ENCODE data around the gene PSMB11. TPM values are rescaled to one million over a fixed set of nuclear protein-coding genes. Genes with fewer than 3 reads are reported as not detected.

Gene PSMB11
- total RNA-seq, 1 experiment from 2014 or later: not detected

- no peaks in the 10 kb centered on the region for H4K20me1 ChIP-seq (ENCODE audit: insufficient read depth)
- H3K27me3 ChIP-seq (ENCODE audit: insufficient read depth, low read length): no peaks in the 10 kb centered on the region
- H3K4me3 ChIP-seq (replicated peaks in 1 of 2; ENCODE audit: low read depth in 1 of 2, low read length in 2 of 2): no peak overlapping the region
- H3K9me2 ChIP-seq (ENCODE audit: insufficient read depth): no peaks in the 10 kb centered on the region
- ChIA-PET CTCF (interaction anchor here (1.0 kb wide), 1 partner anchor 36 kb away, joined by 3 read pairs; no protein-coding TSS in a partner anchor), RAD21 (ENCODE audit: low non-redundant PET in 1 of 2, low total read pairs in 2 of 2, uncharacterized antibody in 2 of 2, unreplicated experiment in 2 of 2) (no interaction called here), POLR2A (no interaction called here)
- ATAC-seq (no peak), DNase-seq (ENCODE audit: low read depth, low spot score) (no peak)
- peaks cover 0 to 12% of the 10 kb centered on the region in 2 experiments; a peak in 2 of 4 replicates for H3K36me3 ChIP-seq (ENCODE audit: control insufficient read depth in 1 of 2, insufficient read depth in 2 of 2, low read length in 2 of 2)
- no peaks in the 10 kb centered on the region for H3K79me2 ChIP-seq (ENCODE audit: insufficient read depth, low read length)
- no peak for TF ChIP-seq EGR1 (IDR thresholded peaks at IDR 0.05; ENCODE audit: low read depth)
- TF ChIP-seq CTCF (IDR thresholded peaks at IDR 0.05 in 2 of 3, conservative IDR thresholded peaks at IDR 0.05 in 1 of 3; ENCODE audit: borderline replicate concordance in 1 of 3, insufficient read depth in 1 of 3, low read depth in 2 of 3, low read length in 2 of 3): no peak
- no peak for TF ChIP-seq CBX3 (IDR thresholded peaks at IDR 0.05; ENCODE audit: low read depth)
- TF ChIP-seq POLR2AphosphoS5 (IDR thresholded peaks at IDR 0.05; ENCODE audit: low read depth, low read length): no peak
- no peak for TF ChIP-seq SIN3A (IDR thresholded peaks at IDR 0.05; ENCODE audit: low read depth)
- H3K9ac ChIP-seq (ENCODE audit: low read length): no peak overlapping the region
- intact Hi-C loops (cut with micrococcal nuclease): no loop called here
- H2AFZ ChIP-seq (ENCODE audit: low read depth, low read length, poor library complexity, severe bottlenecking): no peak overlapping the region
- H3K4me2 ChIP-seq (ENCODE audit: low read length): no peak overlapping the region
- no peak overlapping the region for H3K27ac ChIP-seq (ENCODE audit: low read depth, low read length)
- H3K4me1 ChIP-seq (ENCODE audit: control insufficient read depth in 1 of 2, insufficient read depth in 2 of 2, low read length in 2 of 2): peaks cover 6 to 16% of the 10 kb centered on the region in 2 experiments; a peak in 3 of 4 replicates
- no TSS peak for BruUV-seq (replicated peaks)
- no peaks in the 10 kb centered on the region for H3K9me3 ChIP-seq (ENCODE audit: control insufficient read depth in 1 of 2, insufficient read depth in 1 of 2, low read depth in 1 of 2, low read length in 2 of 2)
Observed at GRCh38 chr14:23021889-23022442, 20.0 kb upstream of the PSMB11 start.
